C1 segment of cervical spinal cord (tissue), 14 donors: Measurements from ENCODE around the gene DLEC1.

Source experiments
- DNase-seq, 14 donors: peaks; one replicate each; lab custom pipeline; 2025; lab: John Stamatoyannopoulos, UW

The DLEC1 gene

GRCh38 chr3:38136777-38137614 lies 98.0 kb downstream of the DLEC1 start, which contains the start of gene ACAA1:
Gene ACAA1, minus strand, starts transcription at chr3:38137127. Its CDS starts 92 bp downstream, at chr3:38137035.
- peak; percentile 86 to 100 (median 96) for DNase-seq

- peak in 3 of 14 donors; percentile 41 to 65 (median 46) for DNase-seq
Observed at GRCh38 chr3:38137615-38138348, 98.8 kb downstream of the DLEC1 start.

- DNase-seq, result peak in 12 of 14 donors; percentile 27 to 81 (median 56)
Observed at GRCh38 chr3:38138349-38139190, 99.6 kb downstream of the DLEC1 start, which contains the start of gene MYD88. Gene MYD88, plus strand, starts transcription at chr3:38138661. Its CDS starts 40 bp downstream, at chr3:38138701.

- DNase-seq, result peak in 1 of 14 donors; percentile 62
Observed at GRCh38 chr3:38139191-38139590, 100.2 kb downstream of the DLEC1 start.

GRCh38 chr3:38139652-38140051 lies 100.6 kb downstream of the DLEC1 start:
- no peak for DNase-seq

- DNase-seq, result no peak
Observed at GRCh38 chr3:38140326-38141172, 101.5 kb downstream of the DLEC1 start.

GRCh38 chr3:38141173-38141951 lies 102.4 kb downstream of the DLEC1 start:
- DNase-seq, result no peak

- DNase-seq, result no peak
Observed at GRCh38 chr3:38141952-38142273, 102.9 kb downstream of the DLEC1 start.

GRCh38 chr3:38142959-38143358 lies 104.0 kb downstream of the DLEC1 start:
- no peak for DNase-seq

DNA sequence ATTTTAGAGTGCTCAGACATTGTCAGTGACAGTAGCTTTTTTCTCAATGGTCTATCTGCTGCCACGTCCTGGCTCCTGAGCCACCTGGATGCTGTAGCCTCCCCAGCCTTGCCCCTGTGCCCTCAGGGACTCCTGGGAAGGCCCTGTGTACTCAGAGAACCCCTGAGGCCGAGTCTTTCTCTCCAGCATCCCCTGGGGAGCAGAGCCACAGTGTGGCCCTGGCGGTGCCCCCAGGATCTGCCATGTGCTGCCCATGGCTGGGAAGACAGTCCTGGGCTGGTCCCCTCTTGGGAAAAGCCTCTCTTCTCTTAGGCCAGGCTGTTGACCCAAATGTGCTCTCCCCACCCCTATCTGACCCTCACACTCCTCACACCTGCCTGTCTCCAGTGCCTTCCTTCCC lies 104.5 kb downstream of the DLEC1 start:
- DNase-seq, result no peak

- DNase-seq, result no peak
Observed at GRCh38 chr3:38146504-38146903, 107.5 kb downstream of the DLEC1 start.

DNA sequence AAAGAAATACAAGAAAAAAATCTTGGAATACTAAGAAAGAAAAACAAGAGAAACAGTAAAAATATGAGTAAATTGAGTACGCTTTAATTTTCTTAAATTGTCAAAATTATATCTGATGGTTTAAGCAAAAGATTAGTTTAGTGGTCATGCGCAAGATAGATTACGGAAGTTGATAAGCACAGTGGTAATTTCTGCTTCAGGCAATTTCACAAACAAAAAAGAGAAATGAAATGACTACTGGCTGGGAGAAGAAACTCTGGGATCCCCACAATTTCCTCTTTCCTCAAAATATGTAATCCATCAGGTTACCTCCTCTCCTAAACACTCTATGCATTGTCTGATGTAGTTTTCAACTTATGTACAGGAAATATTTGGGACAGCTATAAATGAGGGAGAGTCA lies 108.4 kb downstream of the DLEC1 start:
- DNase-seq, result no peak

GRCh38 chr3:38148311-38148882 lies 109.4 kb downstream of the DLEC1 start:
- DNase-seq, result no peak

- no peak for DNase-seq
Observed at GRCh38 chr3:38149708-38150107, 110.7 kb downstream of the DLEC1 start.

DNA sequence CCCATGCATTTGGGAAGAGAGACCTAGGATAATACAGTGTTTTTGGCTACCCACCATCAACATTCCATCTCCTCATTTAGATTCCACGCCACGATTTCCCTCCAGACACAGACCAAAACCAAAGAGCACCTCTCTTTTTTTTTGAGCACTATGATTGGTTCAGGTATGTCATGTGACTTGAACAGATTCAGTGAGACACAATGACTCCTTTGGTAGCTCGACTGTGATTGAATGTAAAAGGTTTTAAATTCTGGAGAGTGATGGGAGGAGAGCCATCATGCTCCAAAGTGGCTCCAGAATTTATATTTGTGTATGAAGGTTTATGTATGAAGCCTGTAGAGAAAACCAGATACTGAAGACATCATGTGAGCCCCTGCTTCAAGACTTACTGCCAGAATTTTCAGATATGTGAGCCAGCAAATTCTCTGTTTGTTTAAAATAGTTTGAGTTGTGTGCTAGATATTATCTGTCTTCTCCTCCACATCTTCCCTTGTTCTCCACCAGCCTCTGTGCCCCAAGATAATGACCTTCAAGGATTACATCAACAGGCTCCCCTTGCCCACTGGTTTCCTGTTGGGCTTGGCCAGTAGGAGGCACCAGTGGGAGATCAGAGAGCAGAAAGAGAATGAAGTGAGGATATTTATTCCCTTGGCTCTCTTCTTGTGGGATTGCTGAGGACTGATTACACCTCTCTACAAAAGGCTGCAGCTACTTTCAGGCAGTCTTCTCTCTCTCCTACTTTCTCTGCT lies 111.9 kb downstream of the DLEC1 start:
- DNase-seq, result no peak

GRCh38 chr3:38151667-38152265 lies 112.8 kb downstream of the DLEC1 start:
- no peak for DNase-seq

GRCh38 chr3:38152609-38153008 lies 113.6 kb downstream of the DLEC1 start:
- DNase-seq, result no peak

DNA sequence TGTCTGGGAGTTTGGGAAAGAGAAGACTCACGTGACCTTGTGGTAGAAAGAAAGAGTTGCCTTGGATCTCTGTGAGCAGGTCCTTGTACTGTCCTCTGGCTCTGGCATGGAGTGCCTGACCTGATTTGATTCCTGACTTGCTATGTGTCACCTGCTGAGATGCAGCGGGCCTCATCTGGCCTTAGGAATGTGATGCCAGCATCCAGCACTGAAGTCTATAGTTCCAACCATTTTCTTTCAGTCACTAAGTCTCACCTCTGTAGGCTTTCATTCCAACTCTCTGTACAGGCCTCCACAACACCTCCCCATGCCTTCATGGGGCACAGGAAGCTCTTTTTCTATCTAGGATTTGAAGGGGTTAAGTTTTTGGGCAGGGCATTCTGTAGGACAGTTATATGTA lies 114.2 kb downstream of the DLEC1 start:
- DNase-seq, result no peak
